Thyroid gland (tissue), 4 donors: Measurements from ENCODE around the gene PDP2.

Experiments used
- POLR2A ChIP-seq, 2 donors: fragments of 450-650 bp; IDR thresholded peaks; one replicate each; pipeline ENCODE4 v1.6.1; 2017; ENCODE audit warnings: antibody characterized with exemption in 2 of 2, mild to moderate bottlenecking in 2 of 2, moderate library complexity in 1 of 2
- TF ChIP-seq, protein P1 (sequence below), 6 experiments: fragments of 200-600 bp in 3 of 6; fragments of 450-650 bp in 3 of 6; sonication (generic) in 3 of 6; IDR thresholded peaks; one replicate each; pipeline ENCODE4 v1.5.1; 2016 to 2019; ENCODE audit warnings: antibody characterized with exemption in 6 of 6, mild to moderate bottlenecking in 2 of 6, inconsistent platforms in 1 of 6, moderate library complexity in 1 of 6

DNA sequence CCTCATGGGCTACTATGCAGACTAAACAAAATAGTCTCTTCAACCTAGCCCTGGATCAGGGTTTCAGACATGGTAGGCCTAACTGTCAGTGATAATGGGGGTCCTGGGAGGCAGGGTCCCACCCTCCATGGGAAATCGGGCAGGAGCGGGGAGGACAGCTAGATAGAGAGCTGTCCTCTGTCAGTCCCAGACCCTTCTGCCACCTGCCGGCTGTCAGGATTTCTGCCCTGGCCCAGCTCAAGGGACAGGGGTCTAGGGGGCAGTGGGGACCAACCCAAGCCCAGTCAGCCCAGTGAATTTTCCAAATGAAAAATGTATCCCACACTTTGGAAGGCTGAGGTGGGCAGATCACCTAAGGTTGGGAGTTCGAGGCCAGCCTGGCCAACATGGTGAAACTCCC lies 30.8 kb upstream of the PDP2 start:
- TF ChIP-seq, protein P1, sequence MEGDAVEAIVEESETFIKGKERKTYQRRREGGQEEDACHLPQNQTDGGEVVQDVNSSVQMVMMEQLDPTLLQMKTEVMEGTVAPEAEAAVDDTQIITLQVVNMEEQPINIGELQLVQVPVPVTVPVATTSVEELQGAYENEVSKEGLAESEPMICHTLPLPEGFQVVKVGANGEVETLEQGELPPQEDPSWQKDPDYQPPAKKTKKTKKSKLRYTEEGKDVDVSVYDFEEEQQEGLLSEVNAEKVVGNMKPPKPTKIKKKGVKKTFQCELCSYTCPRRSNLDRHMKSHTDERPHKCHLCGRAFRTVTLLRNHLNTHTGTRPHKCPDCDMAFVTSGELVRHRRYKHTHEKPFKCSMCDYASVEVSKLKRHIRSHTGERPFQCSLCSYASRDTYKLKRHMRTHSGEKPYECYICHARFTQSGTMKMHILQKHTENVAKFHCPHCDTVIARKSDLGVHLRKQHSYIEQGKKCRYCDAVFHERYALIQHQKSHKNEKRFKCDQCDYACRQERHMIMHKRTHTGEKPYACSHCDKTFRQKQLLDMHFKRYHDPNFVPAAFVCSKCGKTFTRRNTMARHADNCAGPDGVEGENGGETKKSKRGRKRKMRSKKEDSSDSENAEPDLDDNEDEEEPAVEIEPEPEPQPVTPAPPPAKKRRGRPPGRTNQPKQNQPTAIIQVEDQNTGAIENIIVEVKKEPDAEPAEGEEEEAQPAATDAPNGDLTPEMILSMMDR (IDR thresholded peaks at IDR 0.05) = no peak
- TF ChIP-seq POLR2A (IDR thresholded peaks at IDR 0.05) = no peak
